Activated CD8-positive, alpha-beta memory T cell treated with anti-CD3 and anti-CD28 coated beads for 4 hours (primary cell): ENCODE measurements around the gene ZNF117.
"Not testable (repeated sequence)": the region's sequence is repeated elsewhere in the genome, so short reads cannot be mapped to it uniquely, and the experiment has no call there.

Source experiments
- DNase-seq, 2 donors: peaks; one replicate each; pipeline ENCODE4 v3.0.0-alpha.2; 2020; ENCODE audit warnings: low read depth in 2 of 2

ZNF117 gene

GRCh38 chr7:64990936-64991335, at the start of gene ZNF117:
ZNF117 (minus strand) TSS chr7:64991036.
- DNase-seq = no peak

GRCh38 chr7:65038767-65039166, 47.9 kb upstream of the ZNF117 start:
- not testable (repeated sequence) for DNase-seq

- peak; percentile 87 to 88 for DNase-seq
Measured at GRCh38 chr7:65037740-65038688, 47.2 kb upstream of the ZNF117 start.

GRCh38 chr7:65036526-65036925, 45.7 kb upstream of the ZNF117 start:
- not testable (repeated sequence) for DNase-seq

- DNase-seq = not testable (repeated sequence)
Measured at GRCh38 chr7:65035469-65035868, 44.6 kb upstream of the ZNF117 start.

- not testable (repeated sequence) for DNase-seq
Measured at GRCh38 chr7:65034120-65034782, 43.4 kb upstream of the ZNF117 start.

GRCh38 chr7:65033391-65033790, 42.6 kb upstream of the ZNF117 start:
- not testable (repeated sequence) for DNase-seq

GRCh38 chr7:65025023-65025422, 34.2 kb upstream of the ZNF117 start:
- DNase-seq = not testable (repeated sequence)

- DNase-seq = not testable (repeated sequence)
Measured at GRCh38 chr7:65020978-65021377, 30.1 kb upstream of the ZNF117 start.

GRCh38 chr7:65009881-65010280, 19.0 kb upstream of the ZNF117 start:
- DNase-seq = not testable (repeated sequence)

- DNase-seq = not testable (repeated sequence)
Measured at GRCh38 chr7:65009394-65009793, 18.6 kb upstream of the ZNF117 start.

- not testable (repeated sequence) for DNase-seq
Measured at GRCh38 chr7:65007036-65007435, 16.2 kb upstream of the ZNF117 start.

GRCh38 chr7:65006094-65006992, 15.5 kb upstream of the ZNF117 start, which contains the start of gene ERV3-1:
ERV3-1 (minus strand) TSS chr7:65006687; CDS start chr7:64993026, 13,661 bp downstream.
- peak; percentile 80 to 89 for DNase-seq

- DNase-seq = no peak
Measured at GRCh38 chr7:65004575-65004974, 13.7 kb upstream of the ZNF117 start.

- DNase-seq = no peak
Measured at GRCh38 chr7:65002972-65003585, 12.2 kb upstream of the ZNF117 start.

GRCh38 chr7:65001291-65001814, 10.5 kb upstream of the ZNF117 start:
- no peak for DNase-seq

- DNase-seq = no peak
Measured at GRCh38 chr7:64999165-65000004, 8.5 kb upstream of the ZNF117 start.

- no peak for DNase-seq
Measured at GRCh38 chr7:64998865-64999164, 8.0 kb upstream of the ZNF117 start.

- DNase-seq = no peak
Measured at GRCh38 chr7:64997927-64998391, 7.1 kb upstream of the ZNF117 start.
